PC-3 (cell line): ENCODE results near the gene EDNRA. TPM values are rescaled to one million over a fixed set of nuclear protein-coding genes. Genes with fewer than 3 reads are reported as not detected.

Source experiments
- ATAC-seq: fragments of 200-7000 bp; cut with Tn5 transposase; 2 replicates; pipeline ENCODE4 v1.9.1; 2020; ENCODE audit warnings: mild to moderate bottlenecking, moderate library complexity
- BruUV-seq: library from RNA; stranded (reverse); fragments of 400-500 nt; replicated peaks from 2 replicates; lab custom pipeline; 2021; lab: Mats Ljungman, UMichigan
- CTCF ChIA-PET: fragments of 300-600 bp; sonication (Branson Sonifier 250); formaldehyde crosslinking; loops from one replicate; lab custom pipeline; 2022; ENCODE audit warnings: antibody characterized with exemption; lab: Charles Lee
- POLR2A ChIA-PET: fragments of 300-600 bp; sonication (Branson Sonifier 250); formaldehyde crosslinking; loops from one replicate; lab custom pipeline; 2022; ENCODE audit warnings: antibody characterized with exemption; ENCODE audit not compliant: unreplicated experiment; lab: Charles Lee
- DNase-seq: peaks from one replicate; pipeline ENCODE4 v3.0.0-alpha.2; 2015
- H2AFZ ChIP-seq: fragments of 300-600 bp; sonication (generic); 2 replicates; pipeline ENCODE4 v1.6.0; 2016; ENCODE audit warnings: antibody characterized with exemption, low read length
- H3F3A ChIP-seq: fragments of 300-600 bp; sonication (generic); one replicate; pipeline ENCODE4 v1.6.0; 2017; ENCODE audit warnings: antibody characterized with exemption, low read length, control low read depth, mild to moderate bottlenecking; ENCODE audit not compliant: unreplicated experiment
- H3K27ac ChIP-seq: fragments of 300-600 bp; sonication (generic); 2 replicates; pipeline ENCODE4 v1.5.1; 2016; ENCODE audit warnings: mild to moderate bottlenecking, low read length
- H3K27me3 ChIP-seq: fragments of 300-600 bp; sonication (generic); 2 replicates; pipeline ENCODE4 v1.6.1; 2016; ENCODE audit warnings: low read length, mixed read lengths
- H3K36me3 ChIP-seq: fragments of 300-600 bp; sonication (generic); 2 replicates; pipeline ENCODE4 v1.6.1; 2016; ENCODE audit warnings: low read depth, mixed run types, low read length, mixed read lengths
- H3K4me1 ChIP-seq: fragments of 300-600 bp; sonication (generic); 2 replicates; pipeline ENCODE4 v1.5.1; 2016; ENCODE audit warnings: low read length; ENCODE audit not compliant: insufficient read depth
- H3K4me2 ChIP-seq: fragments of 300-600 bp; sonication (generic); 2 replicates; pipeline ENCODE4 v1.6.0; 2016; ENCODE audit warnings: low read length
- H3K4me3 ChIP-seq: fragments of 300-600 bp; sonication (generic); 2 replicates; pipeline ENCODE4 v1.5.1; 2016; ENCODE audit warnings: mild to moderate bottlenecking, low read length, mixed read lengths
- H3K79me2 ChIP-seq: fragments of 300-600 bp; sonication (generic); 2 replicates; pipeline ENCODE4 v1.6.1; 2017; ENCODE audit warnings: low read length, mixed read lengths
- H3K9ac ChIP-seq: fragments of 300-600 bp; sonication (generic); 2 replicates; pipeline ENCODE4 v1.6.0; 2016; ENCODE audit warnings: mild to moderate bottlenecking, low read length
- H3K9me2 ChIP-seq: fragments of 300-600 bp; sonication (generic); replicated peaks from 2 replicates; pipeline ENCODE4 v1.6.1; 2016; ENCODE audit warnings: mixed run types, low read length, mixed read lengths
- H3K9me3 ChIP-seq: fragments of 300-600 bp; sonication (generic); 2 replicates; pipeline ENCODE4 v1.6.1; 2016; ENCODE audit warnings: low read length, mixed read lengths
- H4K20me1 ChIP-seq: fragments of 300-600 bp; sonication (generic); 2 replicates; pipeline ENCODE4 v1.6.1; 2016; ENCODE audit warnings: low read length, mixed read lengths
- EZH2 ChIP-seq: fragments of 300-600 bp; sonication (generic); IDR thresholded peaks from one replicate; pipeline ENCODE4 v1.6.1; 2017; ENCODE audit warnings: antibody characterized with exemption, mild to moderate bottlenecking, low read length; ENCODE audit not compliant: unreplicated experiment
- EZH2phosphoT487 ChIP-seq: fragments of 300-600 bp; sonication (generic); IDR thresholded peaks from 2 replicates; pipeline ENCODE4 v1.6.1; 2018; ENCODE audit warnings: mild to moderate bottlenecking, antibody characterized with exemption, low read length, borderline replicate concordance
- intact Hi-C: fragments of 100-400 bp; cut with micrococcal nuclease; formaldehyde crosslinking; loops from 2 replicates; pipeline ENCODE4 v1.9.0; 2023
- total RNA-seq: library from RNA; depleted of rRNA; stranded (reverse); fragments of >200 nt; gene quantifications from 2 replicates; pipeline ENCODE4 v1.2.3, GENCODE V29; 2014
- TF ChIP-seq, protein P1 (sequence below): fragments of 300-600 bp; sonication (generic); conservative IDR thresholded peaks from 2 replicates; pipeline ENCODE4 v1.5.1; 2017; ENCODE audit warnings: antibody characterized with exemption, low read depth, mild to moderate bottlenecking, low read length

EDNRA gene
- total RNA-seq, 1 experiment from 2014 or later = 2.4 TPM

DNA sequence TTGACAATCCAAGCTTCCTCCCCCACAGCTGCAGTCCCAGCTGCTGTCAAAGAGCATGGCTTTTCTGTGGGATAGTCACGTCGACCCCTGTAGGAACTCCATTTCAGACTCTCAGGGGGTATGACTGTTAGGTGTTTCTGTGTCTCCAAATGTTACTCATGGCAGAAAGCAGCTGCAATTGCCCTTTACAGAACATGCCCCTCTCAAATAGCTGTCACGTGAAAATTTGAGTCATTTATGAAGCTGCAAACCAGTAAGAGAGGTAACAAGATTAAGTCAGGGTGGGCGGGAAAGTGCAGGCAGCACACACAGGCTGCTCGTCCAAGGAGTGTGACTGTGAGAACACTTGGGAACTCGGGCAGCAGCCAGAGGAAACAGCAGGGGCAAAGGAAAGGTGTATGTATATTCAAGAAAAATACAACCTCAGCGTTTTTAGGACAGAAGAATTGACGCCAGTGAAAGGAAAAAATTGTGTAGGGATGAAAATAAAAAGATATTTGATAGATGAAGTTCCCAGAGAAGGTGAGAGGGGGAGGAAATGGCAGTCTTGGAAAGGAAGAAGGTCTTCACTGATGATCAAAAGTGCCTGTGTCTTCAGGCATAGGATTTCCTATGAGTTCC, 69.8 kb downstream of the EDNRA start:
- peaks cover 22% of the 10 kb centered on the region for H3K4me1 ChIP-seq
- intact Hi-C loops = no loop called here
- ATAC-seq (no peak), DNase-seq (no peak)
- no peaks in the 10 kb centered on the region for H3K27me3 ChIP-seq
- no peak overlapping the region for H3K27ac ChIP-seq
- H3K9me3 ChIP-seq = no peaks in the 10 kb centered on the region
- BruUV-seq = no TSS peak
- H2AFZ ChIP-seq = no peak overlapping the region
- no peaks in the 10 kb centered on the region for H3K36me3 ChIP-seq
- POLR2A ChIA-PET = no interaction called here
- no peaks in the 10 kb centered on the region for H3K9me2 ChIP-seq
- no peaks in the 10 kb centered on the region for H3F3A ChIP-seq
- H3K4me3 ChIP-seq = no peak overlapping the region
- TF ChIP-seq EZH2 (no peak), EZH2phosphoT487 (no peak)
- TF ChIP-seq, protein P1, sequence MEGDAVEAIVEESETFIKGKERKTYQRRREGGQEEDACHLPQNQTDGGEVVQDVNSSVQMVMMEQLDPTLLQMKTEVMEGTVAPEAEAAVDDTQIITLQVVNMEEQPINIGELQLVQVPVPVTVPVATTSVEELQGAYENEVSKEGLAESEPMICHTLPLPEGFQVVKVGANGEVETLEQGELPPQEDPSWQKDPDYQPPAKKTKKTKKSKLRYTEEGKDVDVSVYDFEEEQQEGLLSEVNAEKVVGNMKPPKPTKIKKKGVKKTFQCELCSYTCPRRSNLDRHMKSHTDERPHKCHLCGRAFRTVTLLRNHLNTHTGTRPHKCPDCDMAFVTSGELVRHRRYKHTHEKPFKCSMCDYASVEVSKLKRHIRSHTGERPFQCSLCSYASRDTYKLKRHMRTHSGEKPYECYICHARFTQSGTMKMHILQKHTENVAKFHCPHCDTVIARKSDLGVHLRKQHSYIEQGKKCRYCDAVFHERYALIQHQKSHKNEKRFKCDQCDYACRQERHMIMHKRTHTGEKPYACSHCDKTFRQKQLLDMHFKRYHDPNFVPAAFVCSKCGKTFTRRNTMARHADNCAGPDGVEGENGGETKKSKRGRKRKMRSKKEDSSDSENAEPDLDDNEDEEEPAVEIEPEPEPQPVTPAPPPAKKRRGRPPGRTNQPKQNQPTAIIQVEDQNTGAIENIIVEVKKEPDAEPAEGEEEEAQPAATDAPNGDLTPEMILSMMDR = no peak
- H4K20me1 ChIP-seq = no peaks in the 10 kb centered on the region
- no peaks in the 10 kb centered on the region for H3K79me2 ChIP-seq
- no peak overlapping the region for H3K9ac ChIP-seq
- CTCF ChIA-PET = no interaction called here
- no peak overlapping the region for H3K4me2 ChIP-seq

- no TSS peak for BruUV-seq
- Histone ChIP-seq H2AFZ (peak overlapping the region; percentile 50; the same call in 1 of the 2 replicates), H3K4me2 (peak overlapping the region; percentile 33; the same call in 1 of the 2 replicates), H3K9ac (no peak overlapping the region), H3K9me2 (no peaks in the 10 kb centered on the region), H3K4me3 (no peak overlapping the region), H3K79me2 (no peaks in the 10 kb centered on the region), H3K4me1 (0 out of 2 replicates have a peak, but pooled peaks cover 7% of the 10 kb centered on the region), H3K9me3 (no peaks in the 10 kb centered on the region), H3F3A (no peaks in the 10 kb centered on the region), H4K20me1 (no peaks in the 10 kb centered on the region), H3K27ac (no peak overlapping the region), H3K27me3 (no peaks in the 10 kb centered on the region), H3K36me3 (no peaks in the 10 kb centered on the region)
- TF ChIP-seq EZH2 = no peak
- TF ChIP-seq EZH2phosphoT487 = no peak
- TF ChIP-seq, protein P1 = no peak
- ChIA-PET POLR2A (no interaction called here), CTCF (no interaction called here)
- intact Hi-C loops = no loop called here
- ATAC-seq (peak; percentile 27; the same call in 1 of the 2 replicates), DNase-seq (peak; percentile 28)
These were observed 79.7 kb downstream of the EDNRA start for GRCh38 chr4:147560625-147561024.

DNA sequence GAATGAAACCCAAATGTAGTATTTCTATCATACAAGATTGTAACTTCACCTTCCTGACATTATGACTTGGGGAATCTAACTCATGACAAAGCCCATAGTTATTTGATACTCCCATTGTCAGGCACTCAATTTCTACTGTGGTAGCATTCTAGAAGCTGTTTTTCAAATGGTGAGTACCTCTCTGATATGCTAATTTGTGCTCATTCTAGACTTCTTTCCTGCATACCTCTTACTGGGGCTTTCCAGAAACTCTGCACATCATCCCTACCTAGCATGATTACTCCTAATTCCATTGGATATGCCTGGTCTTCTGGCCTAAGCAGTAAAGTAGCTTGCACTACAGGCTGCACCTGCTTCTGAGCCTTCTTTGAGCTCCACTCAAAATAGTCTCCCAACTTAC, 85.9 kb downstream of the EDNRA start:
- no peak overlapping the region for H3K27ac ChIP-seq
- intact Hi-C loops = no loop called here
- H3K9me3 ChIP-seq = no peaks in the 10 kb centered on the region
- H3K9me2 ChIP-seq = no peaks in the 10 kb centered on the region
- no peaks in the 10 kb centered on the region for H3F3A ChIP-seq
- H3K9ac ChIP-seq = no peak overlapping the region
- ChIA-PET CTCF (no interaction called here), POLR2A (no interaction called here)
- H3K36me3 ChIP-seq = no peaks in the 10 kb centered on the region
- H3K4me2 ChIP-seq = no peak overlapping the region
- ATAC-seq (no peak), DNase-seq (no peak)
- no peak for TF ChIP-seq EZH2phosphoT487
- TF ChIP-seq EZH2 = no peak
- TF ChIP-seq, protein P1 = no peak
- no TSS peak for BruUV-seq
- H2AFZ ChIP-seq = no peak overlapping the region
- H3K4me3 ChIP-seq = no peak overlapping the region
- peaks cover 17% of the 10 kb centered on the region for H3K4me1 ChIP-seq
- no peaks in the 10 kb centered on the region for H3K79me2 ChIP-seq
- no peaks in the 10 kb centered on the region for H4K20me1 ChIP-seq
- H3K27me3 ChIP-seq = no peaks in the 10 kb centered on the region
